Fibroblast of lung (primary cell): ENCODE measurements around the gene NEO1. TPM values are rescaled to one million over a fixed set of nuclear protein-coding genes. Genes with fewer than 3 reads are reported as not detected.

ENCODE experiments used
- DNase-seq, 2 donors: peaks; one replicate each; pipeline versions ENCODE4 v3.0.0 to v3.0.0-alpha.2; 2010; ENCODE audit warnings: low read depth in 2 of 2
- H2AFZ ChIP-seq: 2 replicates; pipeline ENCODE4 v1.5.1; 2012; ENCODE audit warnings: low read length, control low read depth, inconsistent platforms
- H3K27ac ChIP-seq: 2 replicates; pipeline ENCODE4 v1.5.1; 2011; ENCODE audit warnings: low read length, control low read depth; ENCODE audit not compliant: insufficient read depth
- H3K27me3 ChIP-seq: 2 replicates; pipeline ENCODE4 v1.5.1; 2011; ENCODE audit warnings: mild to moderate bottlenecking, low read length; ENCODE audit not compliant: control insufficient read depth, insufficient read depth
- H3K36me3 ChIP-seq: 2 replicates; pipeline ENCODE4 v1.5.1; 2011; ENCODE audit warnings: low read length; ENCODE audit not compliant: control insufficient read depth, insufficient read depth
- H3K4me1 ChIP-seq: 2 replicates; pipeline ENCODE4 v1.5.1; 2011; ENCODE audit warnings: low read length; ENCODE audit not compliant: control insufficient read depth, insufficient read depth; ENCODE audit errors: extremely low read depth
- H3K4me2 ChIP-seq: 2 replicates; pipeline ENCODE4 v1.5.1; 2011; ENCODE audit warnings: low read length, control low read depth; ENCODE audit not compliant: insufficient read depth; ENCODE audit errors: extremely low read depth
- H3K4me3 ChIP-seq, 4 experiments: fragments of 200-600 bp in 1 of 4; sonication (generic) in 1 of 4; replicated peaks in 1 of 4; 2 replicates each; pipeline ENCODE4 v1.5.1; 2011 to 2016; ENCODE audit warnings: low read length in 4 of 4, low read depth in 3 of 4, mild to moderate bottlenecking in 3 of 4, control low read depth in 2 of 4, inconsistent platforms in 1 of 4, mixed read lengths in 1 of 4; ENCODE audit not compliant: insufficient read depth in 1 of 4; ENCODE audit errors: control extremely low read depth in 1 of 4
- H3K79me2 ChIP-seq: 2 replicates; pipeline ENCODE4 v1.5.1; 2012; ENCODE audit warnings: mild to moderate bottlenecking, low read length, inconsistent platforms; ENCODE audit not compliant: control insufficient read depth, insufficient read depth
- H3K9ac ChIP-seq: 2 replicates; pipeline ENCODE4 v1.5.1; 2011; ENCODE audit warnings: mild to moderate bottlenecking, low read length, control low read depth; ENCODE audit not compliant: insufficient read depth
- H3K9me3 ChIP-seq: 2 replicates; pipeline ENCODE4 v1.5.1; 2012; ENCODE audit warnings: low read depth, low read length; ENCODE audit not compliant: control insufficient read depth, insufficient read depth
- H4K20me1 ChIP-seq: 2 replicates; pipeline ENCODE4 v1.5.1; 2011; ENCODE audit warnings: low read length; ENCODE audit not compliant: control insufficient read depth, insufficient read depth; ENCODE audit errors: extremely low read depth
- EZH2 ChIP-seq: IDR thresholded peaks from 2 replicates; pipeline ENCODE4 v1.5.1; 2012; ENCODE audit warnings: low read length, control low read depth, mild to moderate bottlenecking; ENCODE audit errors: missing control alignments
- polyA plus RNA-seq, 2 donors: library from polyadenylated mRNA; depleted of rRNA in 1 of 2; stranded (reverse) in 1 of 2; unstranded in 1 of 2; fragments of >200 nt; gene quantifications; 2 replicates each; pipeline ENCODE4 v1.2.1, GENCODE V29; 2011 to 2012; ENCODE audit warnings: missing spikeins in 1 of 2
- total RNA-seq: library from RNA; depleted of rRNA; stranded (reverse); fragments of >200 nt; gene quantifications from 2 replicates; pipeline ENCODE4 v1.2.1, GENCODE V29; 2014
- TF ChIP-seq, protein P1 (sequence below), 2 donors: IDR thresholded peaks in 1 of 2; conservative IDR thresholded peaks in 1 of 2; 1 replicate in 1 of 2; 2 replicates in 1 of 2; pipeline ENCODE4 v1.5.1; 2011 to 2012; ENCODE audit warnings: low read length in 2 of 2, control low read depth in 1 of 2, inconsistent platforms in 1 of 2, low read depth in 1 of 2, mild to moderate bottlenecking in 1 of 2

Gene NEO1
- total and polyA plus RNA-seq, 2 donors (not counting 1 experiment from before 2014, with no cell fraction given), result 6.2 to 19.3 TPM

GRCh38 chr15:73127302-73127936 lies 75.2 kb downstream of the NEO1 start:
- H3K4me2 ChIP-seq, result no peak overlapping the region
- no peak overlapping the region for H3K4me3 ChIP-seq
- H3K36me3 ChIP-seq, result no peaks in the 10 kb centered on the region
- DNase-seq, result peak; percentile 13 to 39
- H3K27ac ChIP-seq, result no peak overlapping the region
- no peaks in the 10 kb centered on the region for H3K79me2 ChIP-seq
- no peak overlapping the region for H2AFZ ChIP-seq
- H3K9me3 ChIP-seq, result no peaks in the 10 kb centered on the region
- H3K27me3 ChIP-seq, result no peaks in the 10 kb centered on the region
- no peak for TF ChIP-seq EZH2
- TF ChIP-seq, protein P1, sequence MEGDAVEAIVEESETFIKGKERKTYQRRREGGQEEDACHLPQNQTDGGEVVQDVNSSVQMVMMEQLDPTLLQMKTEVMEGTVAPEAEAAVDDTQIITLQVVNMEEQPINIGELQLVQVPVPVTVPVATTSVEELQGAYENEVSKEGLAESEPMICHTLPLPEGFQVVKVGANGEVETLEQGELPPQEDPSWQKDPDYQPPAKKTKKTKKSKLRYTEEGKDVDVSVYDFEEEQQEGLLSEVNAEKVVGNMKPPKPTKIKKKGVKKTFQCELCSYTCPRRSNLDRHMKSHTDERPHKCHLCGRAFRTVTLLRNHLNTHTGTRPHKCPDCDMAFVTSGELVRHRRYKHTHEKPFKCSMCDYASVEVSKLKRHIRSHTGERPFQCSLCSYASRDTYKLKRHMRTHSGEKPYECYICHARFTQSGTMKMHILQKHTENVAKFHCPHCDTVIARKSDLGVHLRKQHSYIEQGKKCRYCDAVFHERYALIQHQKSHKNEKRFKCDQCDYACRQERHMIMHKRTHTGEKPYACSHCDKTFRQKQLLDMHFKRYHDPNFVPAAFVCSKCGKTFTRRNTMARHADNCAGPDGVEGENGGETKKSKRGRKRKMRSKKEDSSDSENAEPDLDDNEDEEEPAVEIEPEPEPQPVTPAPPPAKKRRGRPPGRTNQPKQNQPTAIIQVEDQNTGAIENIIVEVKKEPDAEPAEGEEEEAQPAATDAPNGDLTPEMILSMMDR (conservative IDR thresholded peaks at IDR 0.05 in 1 of 2, IDR thresholded peaks at IDR 0.05 in 1 of 2; ENCODE audit: low read depth in 1 of 2, low read length in 2 of 2), result peak; percentile 85 to 98
- H3K4me1 ChIP-seq, result no peaks in the 10 kb centered on the region
- H3K9ac ChIP-seq, result no peak overlapping the region
- H4K20me1 ChIP-seq, result no peaks in the 10 kb centered on the region

DNA sequence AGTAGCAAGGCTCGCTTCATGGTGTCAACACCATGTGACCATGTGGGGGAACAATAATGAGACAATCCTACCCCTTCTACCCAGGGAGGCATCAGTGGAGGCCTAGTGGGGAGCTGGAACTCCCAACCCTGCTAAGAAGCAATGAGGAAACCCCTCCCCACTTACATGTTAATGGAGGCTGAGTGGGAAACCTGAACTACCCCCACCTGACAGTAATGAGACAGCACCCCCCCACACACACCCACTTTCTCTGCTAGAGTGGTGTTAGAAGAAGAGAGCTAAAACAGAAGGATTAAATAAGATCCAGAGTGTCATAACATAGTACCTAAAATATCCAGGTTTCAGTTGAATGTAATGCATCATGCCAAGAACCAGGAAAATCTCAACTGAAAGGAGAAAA lies 78.6 kb downstream of the NEO1 start:
- no peaks in the 10 kb centered on the region for H3K36me3 ChIP-seq
- no peak overlapping the region for H3K4me3 ChIP-seq
- no peaks in the 10 kb centered on the region for H4K20me1 ChIP-seq
- no peak overlapping the region for H2AFZ ChIP-seq
- no peaks in the 10 kb centered on the region for H3K79me2 ChIP-seq
- H3K27ac ChIP-seq, result no peak overlapping the region
- DNase-seq, result no peak
- no peak overlapping the region for H3K9ac ChIP-seq
- no peaks in the 10 kb centered on the region for H3K27me3 ChIP-seq
- no peak overlapping the region for H3K4me2 ChIP-seq
- no peaks in the 10 kb centered on the region for H3K9me3 ChIP-seq
- TF ChIP-seq, protein P1 (conservative IDR thresholded peaks at IDR 0.05 in 1 of 2, IDR thresholded peaks at IDR 0.05 in 1 of 2; ENCODE audit: low read depth in 1 of 2, low read length in 2 of 2), result no peak
- TF ChIP-seq EZH2, result no peak
- H3K4me1 ChIP-seq, result no peaks in the 10 kb centered on the region

GRCh38 chr15:73134196-73134595 lies 81.9 kb downstream of the NEO1 start:
- no peaks in the 10 kb centered on the region for H3K9me3 ChIP-seq
- no peak overlapping the region for H3K9ac ChIP-seq
- no peak for DNase-seq
- no peak overlapping the region for H2AFZ ChIP-seq
- no peaks in the 10 kb centered on the region for H3K4me1 ChIP-seq
- no peaks in the 10 kb centered on the region for H3K27me3 ChIP-seq
- H3K79me2 ChIP-seq, result no peaks in the 10 kb centered on the region
- no peaks in the 10 kb centered on the region for H4K20me1 ChIP-seq
- no peak overlapping the region for H3K4me2 ChIP-seq
- H3K27ac ChIP-seq, result no peak overlapping the region
- H3K36me3 ChIP-seq, result no peaks in the 10 kb centered on the region
- no peak overlapping the region for H3K4me3 ChIP-seq
- TF ChIP-seq, protein P1 (conservative IDR thresholded peaks at IDR 0.05 in 1 of 2, IDR thresholded peaks at IDR 0.05 in 1 of 2; ENCODE audit: low read depth in 1 of 2, low read length in 2 of 2), result no peak
- TF ChIP-seq EZH2, result no peak
